ENCODE data around the gene RNF180.

- TF ChIP-seq TAF1 (conservative IDR thresholded peaks at IDR 0.05): no peak
- no peak for TF ChIP-seq CTCF (IDR thresholded peaks at IDR 0.05; ENCODE audit: low read depth, low read length, missing input control)
- no peak for TF ChIP-seq RAD21 (IDR thresholded peaks at IDR 0.05)
- TF ChIP-seq YY1 (IDR thresholded peaks at IDR 0.05): no peak
- no peak for TF ChIP-seq GABPA (IDR thresholded peaks at IDR 0.05 in 1 of 2, conservative IDR thresholded peaks at IDR 0.05 in 1 of 2)
- TF ChIP-seq MAX (IDR thresholded peaks at IDR 0.05): no peak
These were observed 174.1 kb downstream of the RNF180 start for GRCh38 chr5:64339769-64340168.

All from liver (tissue), 3 donors.